ENCODE measurements around the gene FLRT2.
A peak's percentile ranks its signal among the peaks of the same experiment; 100 is the strongest.

The FLRT2 gene

GRCh38 chr14:85587151-85587711, 57.3 kb downstream of the FLRT2 start:
- TF ChIP-seq EGR1 (IDR thresholded peaks at IDR 0.05), result no peak
- no peak for TF ChIP-seq FOXM1 (IDR thresholded peaks at IDR 0.05; ENCODE audit: borderline replicate concordance, low read depth)
- no peak for TF ChIP-seq TCF12 (IDR thresholded peaks at IDR 0.05; ENCODE audit: low read depth)
- no peak for TF ChIP-seq TAF1 (IDR thresholded peaks at IDR 0.05; ENCODE audit: low read depth)
- TF ChIP-seq NFIC (IDR thresholded peaks at IDR 0.05), result peak; percentile 47
- TF ChIP-seq CEBPB (IDR thresholded peaks at IDR 0.05), result no peak

- TF ChIP-seq EGR1 (IDR thresholded peaks at IDR 0.05), result no peak
- TF ChIP-seq MAX (IDR thresholded peaks at IDR 0.05), result no peak
- TF ChIP-seq YY1 (IDR thresholded peaks at IDR 0.05; ENCODE audit: low read depth), result no peak
- no peak for TF ChIP-seq CREB1 (IDR thresholded peaks at IDR 0.05; ENCODE audit: low read depth)
- no peak for TF ChIP-seq USF1 (IDR thresholded peaks at IDR 0.05)
- TF ChIP-seq CEBPB (IDR thresholded peaks at IDR 0.05), result no peak
Measured at GRCh38 chr14:85590784-85591183, 60.8 kb downstream of the FLRT2 start.

- TF ChIP-seq NFIC (IDR thresholded peaks at IDR 0.05), result no peak
- no peak for TF ChIP-seq EP300 (IDR thresholded peaks at IDR 0.05; ENCODE audit: borderline replicate concordance)
- no peak for TF ChIP-seq TEAD4 (IDR thresholded peaks at IDR 0.05)
- no peak for TF ChIP-seq USF1 (IDR thresholded peaks at IDR 0.05)
- no peak for TF ChIP-seq MAX (IDR thresholded peaks at IDR 0.05)
- TF ChIP-seq CEBPB (IDR thresholded peaks at IDR 0.05), result no peak
- no peak for TF ChIP-seq CREB1 (IDR thresholded peaks at IDR 0.05; ENCODE audit: low read depth)
- no peak for TF ChIP-seq REST (IDR thresholded peaks at IDR 0.05; ENCODE audit: low read depth)
- TF ChIP-seq FOXM1 (IDR thresholded peaks at IDR 0.05; ENCODE audit: borderline replicate concordance, low read depth), result no peak
- TF ChIP-seq TAF1 (IDR thresholded peaks at IDR 0.05; ENCODE audit: low read depth), result no peak
- TF ChIP-seq ZBTB7A (IDR thresholded peaks at IDR 0.05; ENCODE audit: low read depth), result no peak
Measured at GRCh38 chr14:85594217-85594616, 64.3 kb downstream of the FLRT2 start.

GRCh38 chr14:85595981-85596380, 66.0 kb downstream of the FLRT2 start:
- TF ChIP-seq FOXM1 (IDR thresholded peaks at IDR 0.05; ENCODE audit: borderline replicate concordance, low read depth) (no peak), CREB1 (IDR thresholded peaks at IDR 0.05; ENCODE audit: low read depth) (no peak), USF1 (IDR thresholded peaks at IDR 0.05) (no peak), REST (IDR thresholded peaks at IDR 0.05; ENCODE audit: low read depth) (no peak), RAD21 (IDR thresholded peaks at IDR 0.05; ENCODE audit: low read depth) (no peak), EP300 (IDR thresholded peaks at IDR 0.05; ENCODE audit: borderline replicate concordance) (no peak), NFIC (IDR thresholded peaks at IDR 0.05) (no peak), TCF12 (IDR thresholded peaks at IDR 0.05; ENCODE audit: low read depth) (no peak), MAX (IDR thresholded peaks at IDR 0.05) (no peak), TEAD4 (IDR thresholded peaks at IDR 0.05) (no peak), ZBTB7A (IDR thresholded peaks at IDR 0.05; ENCODE audit: low read depth) (no peak), EGR1 (IDR thresholded peaks at IDR 0.05) (no peak), YY1 (IDR thresholded peaks at IDR 0.05; ENCODE audit: low read depth) (no peak), TAF1 (IDR thresholded peaks at IDR 0.05; ENCODE audit: low read depth) (no peak), CEBPB (IDR thresholded peaks at IDR 0.05) (no peak)

- TF ChIP-seq ZBTB7A (IDR thresholded peaks at IDR 0.05; ENCODE audit: low read depth) (no peak), EP300 (IDR thresholded peaks at IDR 0.05; ENCODE audit: borderline replicate concordance) (no peak), EGR1 (IDR thresholded peaks at IDR 0.05) (no peak), CREB1 (IDR thresholded peaks at IDR 0.05; ENCODE audit: low read depth) (no peak), NFIC (IDR thresholded peaks at IDR 0.05) (no peak), MAX (IDR thresholded peaks at IDR 0.05) (no peak), TAF1 (IDR thresholded peaks at IDR 0.05; ENCODE audit: low read depth) (no peak)
Measured at GRCh38 chr14:85596562-85596961, 66.6 kb downstream of the FLRT2 start.

All from Ishikawa (cell line).